ENCODE data around the gene RASSF5. TPM values are rescaled to one million over a fixed set of nuclear protein-coding genes. Genes with fewer than 3 reads are reported as not detected.

Gene RASSF5
- total and polyA plus RNA-seq, 2 experiments from 2014 or later = 1.6 to 2.0 TPM

GRCh38 chr1:206593351-206593925, 86.1 kb downstream of the RASSF5 start:
- no peak for DNase-seq (ENCODE audit: low spot score)
- no peak overlapping the region for H3K27ac ChIP-seq
- H3K4me2 ChIP-seq = no peak overlapping the region
- no peaks in the 10 kb centered on the region for H3K9me3 ChIP-seq (ENCODE audit: low read depth)
- H3K4me3 ChIP-seq = no peak overlapping the region
- no peaks in the 10 kb centered on the region for H3K79me2 ChIP-seq
- TF ChIP-seq CTCF (IDR thresholded peaks at IDR 0.05; ENCODE audit: poor library complexity) = no peak
- TF ChIP-seq EZH2 (IDR thresholded peaks at IDR 0.05; ENCODE audit: borderline replicate concordance) = no peak
- TF ChIP-seq EZH2phosphoT487 (IDR thresholded peaks at IDR 0.05; ENCODE audit: low read depth, severe bottlenecking, unreplicated experiment) = no peak
- H3K9me2 ChIP-seq (replicated peaks; ENCODE audit: insufficient read depth) = no peaks in the 10 kb centered on the region
- no peaks in the 10 kb centered on the region for H3K27me3 ChIP-seq
- no peak overlapping the region for H2AFZ ChIP-seq
- no peaks in the 10 kb centered on the region for H4K20me1 ChIP-seq (ENCODE audit: insufficient read depth, poor library complexity, severe bottlenecking)
- no peaks in the 10 kb centered on the region for H3K36me3 ChIP-seq (replicated peaks; ENCODE audit: insufficient read depth, low read depth)
- H3K4me1 ChIP-seq (ENCODE audit: insufficient read depth) = no peaks in the 10 kb centered on the region
- 91% methylated on average over 7 of the region's 7 CpGs for WGBS (ENCODE audit: low lambda C conversion rate, missing lambda C conversion rate)

GRCh38 chr1:206595581-206596318, 88.4 kb downstream of the RASSF5 start:
- H3K4me1 ChIP-seq (ENCODE audit: insufficient read depth) = no peaks in the 10 kb centered on the region
- H2AFZ ChIP-seq = no peak overlapping the region
- H3K4me3 ChIP-seq = no peak overlapping the region
- no peaks in the 10 kb centered on the region for H3K9me2 ChIP-seq (replicated peaks; ENCODE audit: insufficient read depth)
- H3K9me3 ChIP-seq (ENCODE audit: low read depth) = no peaks in the 10 kb centered on the region
- H3K27ac ChIP-seq = no peak overlapping the region
- H3K27me3 ChIP-seq = no peaks in the 10 kb centered on the region
- H3K4me2 ChIP-seq = no peak overlapping the region
- H3K79me2 ChIP-seq = no peaks in the 10 kb centered on the region
- 95% methylated on average over 7 of the region's 7 CpGs for WGBS (ENCODE audit: low lambda C conversion rate, missing lambda C conversion rate)
- TF ChIP-seq EZH2 (IDR thresholded peaks at IDR 0.05; ENCODE audit: borderline replicate concordance) (no peak), EZH2phosphoT487 (IDR thresholded peaks at IDR 0.05; ENCODE audit: low read depth, severe bottlenecking, unreplicated experiment) (no peak), CTCF (IDR thresholded peaks at IDR 0.05; ENCODE audit: poor library complexity) (no peak)
- DNase-seq (ENCODE audit: low spot score) = no peak
- H3K36me3 ChIP-seq (replicated peaks; ENCODE audit: insufficient read depth, low read depth) = no peaks in the 10 kb centered on the region
- H4K20me1 ChIP-seq (ENCODE audit: insufficient read depth, poor library complexity, severe bottlenecking) = no peaks in the 10 kb centered on the region

- H4K20me1 ChIP-seq (ENCODE audit: insufficient read depth, poor library complexity, severe bottlenecking) = no peaks in the 10 kb centered on the region
- DNase-seq (ENCODE audit: low spot score) = no peak
- TF ChIP-seq CTCF (IDR thresholded peaks at IDR 0.05; ENCODE audit: poor library complexity) (no peak), EZH2 (IDR thresholded peaks at IDR 0.05; ENCODE audit: borderline replicate concordance) (no peak), EZH2phosphoT487 (IDR thresholded peaks at IDR 0.05; ENCODE audit: low read depth, severe bottlenecking, unreplicated experiment) (no peak)
- H3K4me3 ChIP-seq = no peak overlapping the region
- H3K27ac ChIP-seq = no peak overlapping the region
- no peak overlapping the region for H2AFZ ChIP-seq
- H3K9me2 ChIP-seq (replicated peaks; ENCODE audit: insufficient read depth) = no peaks in the 10 kb centered on the region
- H3K36me3 ChIP-seq (replicated peaks; ENCODE audit: insufficient read depth, low read depth) = no peaks in the 10 kb centered on the region
- no peaks in the 10 kb centered on the region for H3K9me3 ChIP-seq (ENCODE audit: low read depth)
- WGBS (ENCODE audit: low lambda C conversion rate, missing lambda C conversion rate) = 100% methylated on average over 1 of the region's 1 CpG
- H3K4me2 ChIP-seq = no peak overlapping the region
- H3K79me2 ChIP-seq = no peaks in the 10 kb centered on the region
- H3K4me1 ChIP-seq (ENCODE audit: insufficient read depth) = no peaks in the 10 kb centered on the region
- no peaks in the 10 kb centered on the region for H3K27me3 ChIP-seq
These were observed 89.0 kb downstream of the RASSF5 start for GRCh38 chr1:206596319-206596666.

Data from hepatocyte (in vitro differentiated cells).